NB4 (cell line): Measurements from ENCODE around the gene TBC1D1.

Source experiments
- CTCF ChIP-seq: IDR thresholded peaks from one replicate; pipeline ENCODE4 v1.5.1; 2012; ENCODE audit warnings: low read depth, low read length
- MAX ChIP-seq: IDR thresholded peaks from 2 replicates; pipeline ENCODE4 v1.6.1; 2011; ENCODE audit warnings: low read depth, low read length
- MYC ChIP-seq: IDR thresholded peaks from 2 replicates; pipeline ENCODE4 v1.6.1; 2011; ENCODE audit warnings: low read depth, low read length
- POLR2A ChIP-seq: IDR thresholded peaks from 2 replicates; pipeline ENCODE4 v1.6.1; 2011; ENCODE audit warnings: mild to moderate bottlenecking; ENCODE audit not compliant: insufficient read length; ENCODE audit errors: extremely low read depth

GRCh38 chr4:38082021-38082420 is 191.1 kb downstream of the TBC1D1 start:
- TF ChIP-seq CTCF (no peak), POLR2A (no peak), MAX (no peak), MYC (no peak)
